Measurements from ENCODE around the gene IGSF9B. TPM values are rescaled to one million over a fixed set of nuclear protein-coding genes. Genes with fewer than 3 reads are reported as not detected.

The IGSF9B gene
- total RNA-seq, 2 donors from 2014 or later = 10.2 to 35.3 TPM

DNA sequence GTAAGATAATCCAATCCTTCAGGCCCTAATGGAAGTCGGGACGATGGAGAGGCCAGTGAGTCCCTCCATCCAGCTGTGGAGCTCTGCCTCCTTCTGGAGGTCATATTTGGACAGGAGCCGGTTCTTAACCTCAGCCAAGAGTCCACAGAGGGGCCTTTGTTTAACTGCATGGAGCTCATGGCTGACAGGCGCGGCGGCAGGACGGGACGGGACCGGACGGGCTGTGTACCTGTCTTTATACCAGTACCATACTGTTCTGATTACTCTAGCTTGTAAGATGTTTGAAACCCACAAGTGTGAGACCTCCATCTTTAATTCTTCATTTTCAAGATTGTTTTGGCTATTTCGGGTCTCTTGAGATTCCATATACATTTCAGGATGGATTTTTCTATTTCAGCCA lies 91.3 kb downstream of the IGSF9B start:
- TF ChIP-seq POLR2AphosphoS5 (IDR thresholded peaks at IDR 0.05) (no peak), POLR2A (IDR thresholded peaks at IDR 0.05) (no peak)
- TF ChIP-seq, protein P1, sequence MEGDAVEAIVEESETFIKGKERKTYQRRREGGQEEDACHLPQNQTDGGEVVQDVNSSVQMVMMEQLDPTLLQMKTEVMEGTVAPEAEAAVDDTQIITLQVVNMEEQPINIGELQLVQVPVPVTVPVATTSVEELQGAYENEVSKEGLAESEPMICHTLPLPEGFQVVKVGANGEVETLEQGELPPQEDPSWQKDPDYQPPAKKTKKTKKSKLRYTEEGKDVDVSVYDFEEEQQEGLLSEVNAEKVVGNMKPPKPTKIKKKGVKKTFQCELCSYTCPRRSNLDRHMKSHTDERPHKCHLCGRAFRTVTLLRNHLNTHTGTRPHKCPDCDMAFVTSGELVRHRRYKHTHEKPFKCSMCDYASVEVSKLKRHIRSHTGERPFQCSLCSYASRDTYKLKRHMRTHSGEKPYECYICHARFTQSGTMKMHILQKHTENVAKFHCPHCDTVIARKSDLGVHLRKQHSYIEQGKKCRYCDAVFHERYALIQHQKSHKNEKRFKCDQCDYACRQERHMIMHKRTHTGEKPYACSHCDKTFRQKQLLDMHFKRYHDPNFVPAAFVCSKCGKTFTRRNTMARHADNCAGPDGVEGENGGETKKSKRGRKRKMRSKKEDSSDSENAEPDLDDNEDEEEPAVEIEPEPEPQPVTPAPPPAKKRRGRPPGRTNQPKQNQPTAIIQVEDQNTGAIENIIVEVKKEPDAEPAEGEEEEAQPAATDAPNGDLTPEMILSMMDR (IDR thresholded peaks at IDR 0.05) = no peak
- H3K27ac ChIP-seq = no peak overlapping the region
- no peaks in the 10 kb centered on the region for H3K9me3 ChIP-seq
- DNase-seq (ENCODE audit: low spot score) = no peak
- intact Hi-C loops (cut with DNase I) = no loop called here
- 94% methylated on average over 11 of the region's 11 CpGs for WGBS
- no peaks in the 10 kb centered on the region for H3K36me3 ChIP-seq
- H3K27me3 ChIP-seq (replicated peaks; ENCODE audit: insufficient read depth) = no peaks in the 10 kb centered on the region
- no peak overlapping the region for H3K4me3 ChIP-seq
- H3K4me1 ChIP-seq (replicated peaks) = no peaks in the 10 kb centered on the region

DNA sequence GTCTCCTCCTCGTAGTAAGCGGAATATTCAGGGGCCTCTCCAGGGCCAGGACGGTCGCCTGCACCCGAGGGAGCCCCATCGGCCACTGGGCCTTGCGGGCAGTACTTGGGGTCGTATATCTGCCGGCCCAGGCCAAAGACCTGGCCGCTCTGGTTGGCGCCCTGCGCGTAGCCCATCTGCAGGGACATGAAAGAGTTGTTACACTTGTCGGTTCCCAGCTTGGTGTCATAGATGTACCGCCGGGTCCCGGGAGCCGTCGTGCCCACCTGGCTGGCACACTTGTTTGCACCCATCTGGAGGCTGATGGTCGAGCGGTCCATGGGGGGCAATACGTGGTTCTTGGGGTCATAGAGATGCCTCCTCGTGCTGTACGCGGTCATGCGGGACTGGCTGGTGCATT lies 92.0 kb downstream of the IGSF9B start:
- Histone ChIP-seq H3K4me1 (replicated peaks) (no peaks in the 10 kb centered on the region), H3K9me3 (no peaks in the 10 kb centered on the region), H3K27me3 (replicated peaks; ENCODE audit: insufficient read depth) (no peaks in the 10 kb centered on the region), H3K4me3 (no peak overlapping the region), H3K27ac (no peak overlapping the region), H3K36me3 (no peaks in the 10 kb centered on the region)
- no peak for DNase-seq (ENCODE audit: low spot score)
- WGBS = 95% methylated on average over 26 of the region's 26 CpGs
- no peak for TF ChIP-seq POLR2AphosphoS5 (IDR thresholded peaks at IDR 0.05)
- TF ChIP-seq, protein P1 (IDR thresholded peaks at IDR 0.05) = no peak
- no peak for TF ChIP-seq POLR2A (IDR thresholded peaks at IDR 0.05)
- intact Hi-C loops (cut with DNase I) = no loop called here

DNA sequence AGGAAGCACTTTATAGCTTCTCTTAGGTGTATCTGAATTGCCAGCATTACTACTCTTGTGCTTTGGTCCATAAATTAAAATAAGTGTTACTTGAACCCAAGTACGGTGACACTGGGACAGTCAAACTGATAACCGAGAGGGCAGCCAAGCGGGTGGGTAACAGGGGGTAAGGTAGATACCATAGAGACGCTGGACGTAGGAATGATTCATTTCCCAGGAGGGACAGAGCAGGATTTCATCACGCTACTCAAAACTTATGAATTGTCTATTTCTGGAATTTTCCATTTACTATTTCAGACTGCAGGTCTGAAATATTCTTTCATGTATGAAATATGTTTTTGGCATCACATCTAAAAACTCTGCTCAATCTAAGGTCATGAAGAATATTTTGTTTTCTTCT lies 96.6 kb downstream of the IGSF9B start:
- Histone ChIP-seq H3K27ac (no peak overlapping the region), H3K4me1 (replicated peaks) (no peaks in the 10 kb centered on the region), H3K36me3 (no peaks in the 10 kb centered on the region), H3K4me3 (no peak overlapping the region), H3K27me3 (replicated peaks; ENCODE audit: insufficient read depth) (no peaks in the 10 kb centered on the region), H3K9me3 (no peaks in the 10 kb centered on the region)
- DNase-seq (ENCODE audit: low spot score) = no peak
- intact Hi-C loops (cut with DNase I) = no loop called here
- no peak for TF ChIP-seq POLR2AphosphoS5 (IDR thresholded peaks at IDR 0.05)
- no peak for TF ChIP-seq POLR2A (IDR thresholded peaks at IDR 0.05)
- TF ChIP-seq, protein P1 (IDR thresholded peaks at IDR 0.05) = no peak
- 77% methylated on average over 6 of the region's 6 CpGs for WGBS

Other genes with a start within 250 kb of the IGSF9B start
- 1 to 10 TPM in 1 of 2 donors, not detected in 1; 6.6 TPM for gene SPATA19, start 111.5 kb downstream of the IGSF9B start, total RNA-seq
- 100 to 1,000 TPM in 1 of 2 donors, 10 to 100 TPM in 1; 21.3 to 157 TPM for gene JAM3, start 112.1 kb upstream of the IGSF9B start, total RNA-seq

All from prostate gland (tissue), 2 donors.